SK-N-MC (cell line): ENCODE data around the gene NDUFS4.
"Not testable (repeated sequence)": the region's sequence is repeated elsewhere in the genome, so short reads cannot be mapped to it uniquely, and the experiment has no call there.

Source experiments
- EZH2 ChIP-seq: fragments of 200-600 bp; sonication (generic); IDR thresholded peaks from one replicate; pipeline ENCODE4 v1.6.1; 2017; ENCODE audit warnings: antibody characterized with exemption
- POLR2AphosphoS5 ChIP-seq: IDR thresholded peaks from 2 replicates; pipeline ENCODE4 v1.6.1; 2012; ENCODE audit warnings: mild to moderate bottlenecking, low read depth, low read length, borderline replicate concordance

DNA sequence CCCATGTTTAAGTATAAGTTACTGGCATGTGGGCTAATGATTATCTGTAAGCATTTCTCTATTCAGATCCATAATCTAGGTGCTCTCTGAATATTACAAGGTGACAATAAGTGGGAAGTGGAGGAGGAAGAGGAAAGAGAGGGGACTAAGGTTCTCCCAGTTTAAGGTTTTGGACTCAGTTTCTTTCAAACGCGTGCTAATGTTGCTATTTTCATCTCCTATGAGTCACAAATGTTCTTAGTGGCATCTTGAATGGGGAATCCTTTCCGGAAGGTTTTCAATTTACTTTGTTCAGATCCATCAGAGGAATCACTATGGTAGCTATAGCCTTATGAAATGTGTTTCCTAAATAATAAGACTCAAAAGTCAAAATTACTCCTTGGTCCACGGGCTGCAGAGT, 48.5 kb downstream of the NDUFS4 start:
- not testable (repeated sequence) for TF ChIP-seq POLR2AphosphoS5, EZH2
